HG03457 (cell line): ENCODE measurements around the gene UBE2J2.

ENCODE experiments used
- ATAC-seq: cut with Tn5 transposase; IDR thresholded peaks from one replicate; pipeline ENCODE4 v1.9.1; 2021; ENCODE audit warnings: moderate number of reproducible peaks; ENCODE audit not compliant: unreplicated experiment

UBE2J2 gene

DNA sequence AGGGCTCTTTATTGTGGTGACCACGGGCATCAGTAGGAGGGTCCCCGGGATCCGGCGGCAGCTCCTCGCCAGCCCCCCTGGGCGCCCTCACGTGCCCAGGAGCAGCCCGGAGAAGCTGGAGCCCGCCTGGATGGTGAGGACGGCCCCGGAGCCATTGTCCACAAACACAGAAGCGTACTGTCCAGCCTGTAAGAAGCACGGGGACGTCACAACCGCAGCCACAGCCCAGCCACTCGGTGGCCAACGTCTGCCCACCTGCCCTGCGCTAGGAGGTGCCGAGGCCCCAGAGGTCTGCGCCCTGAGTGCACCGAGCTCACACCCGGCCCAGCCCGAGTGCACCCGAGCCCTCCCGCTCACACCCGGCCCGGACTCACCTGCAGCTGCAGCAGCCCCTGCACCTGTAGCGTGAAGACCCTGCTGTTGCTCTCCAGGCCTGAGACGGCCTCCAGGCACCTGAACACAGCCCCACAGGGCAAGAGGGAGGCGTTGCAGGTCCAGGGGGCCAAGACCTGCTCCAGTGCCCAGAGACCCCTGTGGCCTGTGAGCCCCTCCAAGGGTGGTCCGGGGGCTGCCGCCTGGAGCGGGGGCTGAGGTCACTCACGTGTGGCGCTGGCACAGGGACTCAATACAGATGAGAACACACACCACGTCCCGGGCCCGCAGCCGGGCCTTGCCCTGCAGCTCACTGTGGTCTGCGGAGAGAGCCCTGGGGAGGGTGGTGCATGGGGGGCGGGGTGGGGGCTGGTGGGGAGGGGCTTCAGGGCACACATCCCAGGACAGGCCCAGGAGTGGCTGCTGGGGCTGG is 31.0 kb downstream of the UBE2J2 start:
- no peak for ATAC-seq

DNA sequence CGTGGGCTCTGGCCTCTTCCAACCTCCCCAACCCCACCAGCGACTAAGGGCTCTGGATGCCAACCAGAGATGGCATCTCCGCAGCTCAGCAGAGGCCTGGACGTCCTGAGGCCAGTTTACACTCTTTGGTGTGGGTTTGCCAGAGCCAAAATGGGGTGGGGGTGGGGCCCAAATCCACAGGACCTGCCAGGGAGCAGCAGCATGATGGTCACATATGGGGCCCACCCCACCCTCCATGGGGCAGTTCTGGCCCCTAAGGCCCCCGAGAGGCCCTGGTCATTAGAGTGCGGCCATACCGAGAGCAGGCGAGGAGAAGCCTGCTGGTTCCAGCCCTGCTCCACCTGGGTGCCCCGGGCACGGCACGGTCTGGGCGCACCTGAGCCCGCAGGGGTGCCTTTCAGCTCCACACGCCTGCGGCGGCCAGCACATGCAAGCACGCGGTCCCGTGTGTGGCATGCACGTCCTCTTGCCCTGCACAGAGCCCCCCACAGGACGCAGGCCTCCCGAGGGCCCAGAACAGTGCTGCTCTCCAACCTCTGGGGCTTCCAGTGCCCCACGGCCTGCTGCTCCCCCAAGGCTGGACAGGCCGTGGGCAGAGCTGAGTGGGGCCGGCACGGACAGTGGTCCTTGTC is 31.9 kb downstream of the UBE2J2 start:
- ATAC-seq: no peak

DNA sequence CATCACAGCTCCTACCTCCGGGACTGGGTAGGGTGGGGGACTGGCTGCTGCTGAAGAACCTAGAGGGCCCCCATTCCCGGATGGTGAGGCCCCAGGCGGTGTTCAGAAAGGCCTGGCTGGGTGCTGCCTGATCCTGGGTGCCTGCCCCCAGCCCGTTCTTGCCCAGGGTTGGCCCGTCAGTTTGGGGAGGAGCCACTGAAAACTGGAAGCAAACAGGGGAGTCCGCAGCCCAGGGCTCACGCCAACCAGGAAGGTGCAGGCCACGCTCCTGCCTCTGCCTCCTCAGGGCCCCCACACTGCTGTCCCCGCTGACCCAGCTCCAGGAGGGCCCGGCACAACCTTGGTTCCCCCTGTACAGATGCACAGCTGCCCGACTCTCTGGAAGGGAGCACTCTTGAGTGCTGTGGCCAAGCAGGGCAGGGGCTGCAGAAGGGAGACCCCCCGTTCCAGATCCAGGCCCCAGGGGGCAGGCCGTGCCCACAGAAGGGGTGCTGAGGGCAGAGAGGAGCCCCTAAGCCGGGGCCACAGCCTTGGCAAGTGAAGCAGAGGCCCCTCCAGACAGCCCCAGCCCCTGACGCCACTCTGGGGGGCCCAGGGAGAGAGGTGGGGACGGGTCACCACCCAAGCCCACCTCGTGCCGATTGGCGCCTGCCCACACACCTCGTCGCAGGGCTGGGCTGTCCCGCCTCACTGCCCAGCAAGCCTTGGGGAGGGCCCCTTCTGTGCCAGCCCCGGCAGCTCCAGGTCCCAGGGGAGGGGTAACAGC is 32.6 kb downstream of the UBE2J2 start:
- ATAC-seq: no peak

- ATAC-seq: no peak
Observed at GRCh38 chr1:1240348-1240732, 33.3 kb downstream of the UBE2J2 start.

DNA sequence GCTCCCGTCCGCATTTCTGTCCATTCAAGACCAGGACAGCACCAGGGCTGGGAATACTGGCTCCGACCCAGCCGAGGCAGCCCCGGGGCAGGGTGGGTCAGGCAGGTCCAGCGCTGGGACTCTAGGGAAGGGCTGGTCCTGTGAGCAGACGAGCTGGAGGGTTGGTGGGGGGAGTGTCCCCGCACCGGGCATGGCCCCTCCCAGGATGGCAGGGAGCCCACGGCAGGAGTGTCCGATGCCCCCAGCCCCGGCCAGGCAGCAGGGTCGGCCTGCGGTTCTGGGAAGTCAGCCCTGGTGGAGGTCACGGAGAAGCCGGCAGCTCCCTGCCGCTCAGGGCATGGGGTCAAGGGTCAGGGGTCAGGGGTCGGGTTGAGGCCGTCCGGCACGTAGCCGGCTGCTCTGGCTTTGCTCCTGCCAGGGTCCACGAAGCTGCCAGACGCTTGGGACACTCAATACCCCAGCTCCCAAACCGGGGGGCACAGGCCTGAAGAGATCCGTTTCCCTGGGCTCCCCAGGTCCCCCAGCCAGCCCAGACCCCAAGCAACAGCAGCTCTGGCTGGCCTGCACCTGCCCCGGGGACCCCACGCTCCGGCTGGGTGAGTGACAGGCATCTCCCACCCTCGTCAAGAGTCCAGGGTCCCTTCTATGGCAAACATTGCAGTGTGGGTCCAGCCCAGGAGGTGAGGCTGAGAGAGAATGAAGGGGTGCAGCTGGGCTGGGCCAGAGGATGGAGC is 33.9 kb downstream of the UBE2J2 start:
- no peak for ATAC-seq

DNA sequence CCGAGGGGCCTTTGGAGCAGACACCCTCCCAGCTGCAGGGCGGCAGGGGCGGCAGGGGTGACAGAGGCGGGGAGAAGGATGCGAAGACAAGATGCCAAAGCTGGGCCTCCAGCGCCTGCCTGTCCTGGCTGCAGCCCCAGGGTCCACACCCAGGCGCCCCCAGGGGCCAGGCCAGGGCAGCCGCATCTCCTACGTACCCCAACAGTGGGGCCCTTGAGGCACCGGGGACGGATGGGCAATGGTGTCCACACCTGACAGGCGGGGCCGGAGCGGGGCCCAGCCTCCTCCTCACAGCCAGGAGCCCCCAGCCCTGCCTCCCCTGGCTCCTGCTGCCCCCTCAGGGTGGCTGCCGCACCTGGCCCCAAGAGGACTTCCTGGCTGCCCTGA is 34.4 kb downstream of the UBE2J2 start:
- ATAC-seq: no peak

DNA sequence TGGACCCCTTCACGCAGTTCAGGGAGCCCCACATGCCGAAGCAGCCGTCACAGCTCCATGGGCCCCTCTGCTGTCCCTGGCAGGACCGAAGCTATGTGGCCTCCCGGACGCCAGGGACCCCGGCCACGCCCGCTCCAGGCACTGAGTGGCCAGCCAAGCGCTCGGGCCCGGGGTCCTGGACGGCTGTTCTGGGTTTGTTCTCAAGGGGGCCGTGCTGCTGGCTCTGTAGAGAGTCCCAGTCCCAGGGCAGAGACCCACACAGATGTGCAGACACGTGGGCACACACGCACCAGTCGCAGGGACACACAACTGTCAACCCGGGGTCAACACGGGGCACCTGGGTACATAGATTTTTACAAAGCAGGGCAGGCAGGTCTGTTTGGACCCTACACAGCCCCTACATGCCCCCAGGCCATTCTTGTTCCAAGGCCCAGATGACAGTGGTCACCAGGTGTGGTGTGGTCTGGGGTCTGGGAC is 34.9 kb downstream of the UBE2J2 start:
- no peak for ATAC-seq

GRCh38 chr1:1237874-1238701 is 35.6 kb downstream of the UBE2J2 start:
- no peak for ATAC-seq

DNA sequence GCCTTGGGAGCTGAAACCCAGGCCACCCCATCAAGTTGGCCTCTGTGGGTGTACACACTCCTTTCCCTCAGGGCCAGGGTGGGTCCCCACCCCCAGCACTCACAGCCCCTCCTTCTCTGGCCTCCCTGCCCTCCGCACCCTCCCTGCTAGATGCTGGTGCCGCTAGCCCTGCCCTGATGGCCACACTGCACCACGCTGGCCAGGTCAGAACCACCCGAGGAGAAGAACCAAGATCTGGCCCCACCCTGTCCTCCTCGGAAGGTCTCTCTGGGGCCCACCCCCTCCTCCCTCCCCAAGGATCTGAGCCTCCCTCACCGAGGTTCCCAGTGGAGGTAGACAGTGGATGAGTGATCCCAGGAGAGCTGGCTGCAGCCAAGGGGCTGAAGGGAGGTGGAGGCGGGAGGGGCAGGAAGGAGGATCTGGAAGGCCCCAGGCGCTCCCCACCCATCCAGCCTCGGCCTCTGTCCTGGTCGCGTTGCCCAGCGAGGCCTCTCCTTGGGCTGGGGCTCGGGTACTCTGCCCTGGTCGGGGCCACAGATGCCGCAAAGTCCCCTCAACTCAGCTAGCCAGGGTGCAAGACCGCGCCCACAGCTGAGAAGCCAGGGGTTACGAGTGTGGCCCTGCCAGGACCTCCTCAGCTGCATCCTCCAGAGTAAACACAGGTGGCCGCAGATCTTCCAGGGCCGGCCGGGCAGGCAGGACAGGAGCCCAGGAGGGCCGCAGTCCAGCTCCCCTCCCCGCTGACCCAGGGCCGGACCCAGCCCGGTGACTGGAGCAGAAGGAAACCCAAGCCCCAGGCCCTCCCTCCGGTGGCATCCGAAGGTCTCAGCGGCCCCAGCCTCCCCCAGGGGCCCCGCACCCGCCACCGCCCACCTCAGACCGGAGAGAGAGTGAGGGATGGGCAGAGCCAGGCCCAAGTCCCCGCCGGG is 36.4 kb downstream of the UBE2J2 start:
- ATAC-seq: no peak

DNA sequence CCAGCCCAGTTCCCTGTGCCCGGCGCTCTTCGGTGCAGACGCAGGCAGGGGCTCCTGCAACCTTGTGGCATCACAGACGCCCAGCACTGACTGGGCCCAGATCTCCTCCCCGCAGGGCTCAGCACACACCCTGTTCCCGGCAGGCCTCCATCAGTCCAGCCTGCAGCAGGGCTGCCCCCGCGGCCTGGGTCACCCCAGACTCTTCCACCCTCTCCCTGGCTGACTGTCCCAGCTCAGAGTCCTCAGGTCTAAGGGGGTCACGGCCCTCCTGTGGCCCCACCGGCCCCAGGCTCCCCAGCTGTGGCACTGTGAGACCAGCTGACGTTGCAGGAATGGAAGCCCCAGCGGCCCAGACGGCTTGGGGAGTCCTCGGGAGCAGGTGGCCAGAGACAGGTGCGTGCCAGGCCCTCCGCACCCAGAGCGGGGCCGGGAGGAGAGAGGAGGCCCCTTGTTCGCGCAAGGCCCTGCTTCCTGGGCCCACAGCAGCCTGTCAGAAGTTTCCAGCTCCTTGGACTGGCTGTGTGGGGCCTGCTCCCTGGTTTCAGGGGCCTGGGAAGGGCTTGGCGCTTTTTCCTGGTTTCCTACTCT is 37.4 kb downstream of the UBE2J2 start:
- no peak for ATAC-seq

- ATAC-seq: no peak
Observed at GRCh38 chr1:1235016-1235744, 38.5 kb downstream of the UBE2J2 start.

DNA sequence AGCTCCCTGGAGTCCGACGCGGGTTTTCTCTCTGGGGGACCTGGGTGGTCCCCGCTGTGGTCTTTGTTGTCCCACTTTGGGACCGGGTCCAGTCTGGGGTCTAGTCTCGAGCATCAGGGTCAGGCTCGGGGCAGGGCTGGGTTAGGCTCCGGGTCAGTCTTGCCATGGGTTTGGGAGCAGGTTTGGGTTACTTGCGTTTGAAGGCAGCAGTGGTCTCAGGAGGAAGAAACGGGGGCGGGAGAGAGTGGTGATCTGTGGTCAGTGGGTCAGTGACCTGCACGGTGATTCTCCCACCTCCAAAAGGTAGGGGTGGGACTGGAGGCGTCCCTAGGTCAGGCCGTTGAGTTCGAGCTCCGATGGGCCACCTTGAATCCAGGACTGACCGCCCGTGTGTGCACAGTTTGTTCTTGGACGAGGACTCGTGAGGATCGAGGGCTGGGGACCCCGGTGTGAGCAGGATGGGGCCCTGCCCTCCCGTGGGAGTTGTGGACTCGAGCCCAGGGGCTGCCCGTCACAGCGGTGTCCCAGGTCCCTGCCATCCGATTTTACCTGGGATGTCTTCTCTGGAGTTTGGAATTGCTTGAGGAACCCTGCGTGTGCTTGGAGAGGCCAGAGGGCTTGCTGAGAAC is 39.4 kb downstream of the UBE2J2 start:
- no peak for ATAC-seq

- ATAC-seq: no peak
Observed at GRCh38 chr1:1233567-1233892, 40.1 kb downstream of the UBE2J2 start.

DNA sequence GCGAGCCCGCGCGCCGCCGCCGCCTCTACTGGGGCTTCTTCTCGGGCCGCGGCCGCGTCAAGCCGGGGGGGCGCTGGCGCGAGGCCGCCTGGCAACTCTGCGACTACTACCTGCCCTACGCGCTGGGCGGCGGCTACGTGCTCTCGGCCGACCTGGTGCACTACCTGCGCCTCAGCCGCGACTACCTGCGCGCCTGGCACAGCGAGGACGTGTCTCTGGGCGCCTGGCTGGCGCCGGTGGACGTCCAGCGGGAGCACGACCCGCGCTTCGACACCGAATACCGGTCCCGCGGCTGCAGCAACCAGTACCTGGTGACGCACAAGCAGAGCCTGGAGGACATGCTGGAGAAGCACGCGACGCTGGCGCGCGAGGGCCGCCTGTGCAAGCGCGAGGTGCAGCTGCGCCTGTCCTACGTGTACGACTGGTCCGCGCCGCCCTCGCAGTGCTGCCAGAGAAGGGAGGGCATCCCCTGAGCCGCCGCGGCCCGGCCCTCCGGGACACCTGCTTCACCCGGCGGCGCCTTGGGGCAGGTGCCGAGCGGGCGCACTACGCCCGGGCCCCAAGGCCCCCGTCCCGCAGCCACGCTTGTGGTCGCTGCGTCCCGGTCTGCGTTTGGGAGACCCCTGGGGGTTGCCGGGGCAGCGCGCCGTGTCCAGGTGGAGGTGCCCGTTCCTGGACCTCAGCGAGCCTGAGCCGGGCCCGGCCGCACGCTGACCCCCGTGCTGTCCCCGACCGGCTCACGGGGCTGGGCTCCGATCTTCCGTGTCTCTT is 40.7 kb downstream of the UBE2J2 start:
- no peak for ATAC-seq

DNA sequence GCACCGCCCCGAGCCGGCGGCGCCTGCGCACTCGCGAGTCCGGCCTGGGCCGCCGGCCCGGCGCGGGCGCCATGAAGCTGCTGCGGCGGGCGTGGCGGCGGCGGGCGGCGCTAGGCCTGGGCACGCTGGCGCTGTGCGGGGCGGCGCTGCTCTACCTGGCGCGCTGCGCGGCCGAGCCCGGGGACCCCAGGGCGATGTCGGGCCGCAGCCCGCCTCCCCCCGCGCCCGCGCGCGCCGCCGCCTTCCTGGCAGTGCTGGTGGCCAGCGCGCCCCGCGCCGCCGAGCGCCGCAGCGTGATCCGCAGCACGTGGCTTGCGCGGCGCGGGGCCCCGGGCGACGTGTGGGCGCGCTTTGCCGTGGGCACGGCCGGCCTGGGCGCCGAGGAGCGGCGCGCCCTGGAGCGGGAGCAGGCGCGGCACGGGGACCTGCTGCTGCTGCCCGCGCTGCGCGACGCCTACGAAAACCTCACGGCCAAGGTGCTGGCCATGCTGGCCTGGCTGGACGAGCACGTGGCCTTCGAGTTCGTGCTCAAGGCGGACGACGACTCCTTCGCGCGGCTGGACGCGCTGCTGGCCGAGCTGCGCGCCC is 41.4 kb downstream of the UBE2J2 start, which contains the start of gene B3GALT6:
Gene B3GALT6 (plus strand): TSS at position 30 of the 588 bp plus-strand sequence. CDS start 42 bp downstream, at position 72.
- ATAC-seq: no peak

DNA sequence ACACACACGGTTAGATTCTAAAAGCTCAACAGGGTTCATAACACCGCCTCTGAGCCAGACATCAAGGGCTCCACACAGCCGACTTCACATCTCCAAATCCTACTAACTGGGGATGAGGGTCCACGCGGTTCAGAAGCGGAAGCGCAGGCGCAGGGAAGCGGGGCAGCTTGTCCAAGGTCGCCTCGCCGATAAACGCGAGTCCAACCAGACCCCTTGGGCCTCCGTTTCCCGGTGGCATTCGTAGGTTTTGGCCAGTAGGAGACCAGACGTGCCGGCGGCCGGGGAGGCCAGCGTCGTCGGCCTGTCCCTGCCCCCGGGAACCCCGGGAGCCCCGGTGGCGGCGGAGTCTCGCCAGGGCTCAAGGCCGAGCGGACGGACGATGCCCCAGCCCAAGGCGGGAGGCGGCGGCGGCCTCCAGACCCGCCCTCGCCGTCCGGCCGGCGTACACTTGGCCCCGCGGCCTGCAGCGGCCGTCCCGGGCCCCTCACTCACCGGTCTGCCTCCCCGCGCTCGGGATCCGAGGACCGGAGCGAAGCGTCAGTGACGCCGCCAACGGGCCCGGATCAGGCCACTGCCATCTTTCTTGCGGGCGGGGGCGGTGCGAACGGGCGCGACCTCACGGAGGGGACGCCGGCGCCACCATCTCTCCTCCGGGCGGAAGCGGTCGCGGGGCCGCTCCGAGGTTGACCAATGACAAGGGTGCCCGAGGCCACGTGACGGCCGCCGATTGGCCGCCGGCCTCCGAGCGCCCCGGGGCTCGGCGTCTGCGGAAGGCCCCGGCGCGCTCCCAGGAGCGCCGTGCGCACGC is 42.0 kb downstream of the UBE2J2 start, which contains the start of gene SDF4:
Gene SDF4 (minus strand): TSS at position 602 of the 808 bp plus-strand sequence. CDS start 3,229 bp downstream, outside the sequence.
- ATAC-seq: peak; percentile 75
